ENCODE results near the gene SLC35A3. TPM values are rescaled to one million over a fixed set of nuclear protein-coding genes. Genes with fewer than 3 reads are reported as not detected.
A peak's percentile ranks its signal among the peaks of the same experiment; 100 is the strongest.

SLC35A3 gene
- total and polyA plus RNA-seq, 10 donors = 7.2 to 26.5 (median 22.0) TPM

- TF ChIP-seq POLR2AphosphoS5 (IDR thresholded peaks at IDR 0.05) (no peak), CTCF (IDR thresholded peaks at IDR 0.05 in 8 of 11, conservative IDR thresholded peaks at IDR 0.05 in 3 of 11) (no peak), POLR2A (IDR thresholded peaks at IDR 0.05) (no peak)
- no peaks in the 10 kb centered on the region for H3K9me3 ChIP-seq
- no peaks in the 10 kb centered on the region for H3K4me1 ChIP-seq
- intact Hi-C loops (cut with DNase I; ENCODE audit: low total_unique reads) = no loop called here
- no peak for DNase-seq
- 77 to 93% (median 86%) methylated on average over 2 of the region's 2 CpGs for WGBS, 5 donors
- no peak overlapping the region for H3K4me3 ChIP-seq
- no peaks in the 10 kb centered on the region for H3K27me3 ChIP-seq (replicated peaks in 1 of 7)
- peaks cover 0 to 8% (median 0%) of the 10 kb centered on the region in 6 donors for H3K36me3 ChIP-seq
- H3K27ac ChIP-seq = peak overlapping the region in 3 of 8 donors; percentile 15 to 45 (median 36)
Measured at GRCh38 chr1:100028765-100029164, 59.0 kb downstream of the SLC35A3 start.

- no peaks in the 10 kb centered on the region for H3K27me3 ChIP-seq (replicated peaks in 1 of 7)
- DNase-seq = no peak
- H3K9me3 ChIP-seq = no peaks in the 10 kb centered on the region
- H3K36me3 ChIP-seq = no peaks in the 10 kb centered on the region
- H3K4me1 ChIP-seq = peaks cover under 1 to 28% (median 19%) of the 10 kb centered on the region in 6 donors
- TF ChIP-seq POLR2AphosphoS5 (IDR thresholded peaks at IDR 0.05) (no peak), CTCF (IDR thresholded peaks at IDR 0.05 in 8 of 11, conservative IDR thresholded peaks at IDR 0.05 in 3 of 11) (peak in 3 of 11 experiments; percentile 11 to 22 (median 13))
- no peak overlapping the region for H3K4me3 ChIP-seq
- intact Hi-C loops (cut with DNase I; ENCODE audit: low total_unique reads) = no loop called here
- H3K27ac ChIP-seq = no peak overlapping the region
Measured at GRCh38 chr1:100034470-100034869, 64.7 kb downstream of the SLC35A3 start.

GRCh38 chr1:100035214-100035613, 65.4 kb downstream of the SLC35A3 start:
- H3K9me3 ChIP-seq = no peaks in the 10 kb centered on the region
- peaks cover 8 to 36% (median 26%) of the 10 kb centered on the region in 6 donors for H3K4me1 ChIP-seq
- 97 to 100% (median 100%) methylated on average over 1 of the region's 1 CpG for WGBS, 5 donors
- no peaks in the 10 kb centered on the region for H3K27me3 ChIP-seq (replicated peaks in 1 of 7)
- no peak for DNase-seq
- H3K36me3 ChIP-seq = no peaks in the 10 kb centered on the region
- no peak for TF ChIP-seq POLR2AphosphoS5 (IDR thresholded peaks at IDR 0.05)
- TF ChIP-seq CTCF (IDR thresholded peaks at IDR 0.05 in 8 of 11, conservative IDR thresholded peaks at IDR 0.05 in 3 of 11) = no peak
- TF ChIP-seq POLR2A (IDR thresholded peaks at IDR 0.05) = no peak
- H3K27ac ChIP-seq = no peak overlapping the region
- no peak overlapping the region for H3K4me3 ChIP-seq
- intact Hi-C loops (cut with DNase I; ENCODE audit: low total_unique reads) = no loop called here

- TF ChIP-seq CTCF (IDR thresholded peaks at IDR 0.05 in 8 of 11, conservative IDR thresholded peaks at IDR 0.05 in 3 of 11) = no peak
- TF ChIP-seq POLR2AphosphoS5 (IDR thresholded peaks at IDR 0.05) = no peak
- no peak for TF ChIP-seq POLR2A (IDR thresholded peaks at IDR 0.05)
- intact Hi-C loops (cut with DNase I; ENCODE audit: low total_unique reads) = no loop called here
- no peaks in the 10 kb centered on the region for H3K27me3 ChIP-seq (replicated peaks in 1 of 7)
- H3K27ac ChIP-seq = peak overlapping the region; percentile 81 to 100 (median 98)
- DNase-seq = no peak
- no peaks in the 10 kb centered on the region for H3K36me3 ChIP-seq
- H3K9me3 ChIP-seq = no peaks in the 10 kb centered on the region
- peak overlapping the region; percentile 51 to 94 (median 85) for H3K4me3 ChIP-seq
- whole genome bisulfite sequencing, 5 donors = 22 to 27% (median 23%) methylated on average over 11 of the region's 11 CpGs
- H3K4me1 ChIP-seq = peaks cover 19 to 53% (median 44%) of the 10 kb centered on the region in 6 donors
Measured at GRCh38 chr1:100036718-100037655, 67.2 kb downstream of the SLC35A3 start.
